ENCODE measurements around the gene IDUA.

Gene IDUA

DNA sequence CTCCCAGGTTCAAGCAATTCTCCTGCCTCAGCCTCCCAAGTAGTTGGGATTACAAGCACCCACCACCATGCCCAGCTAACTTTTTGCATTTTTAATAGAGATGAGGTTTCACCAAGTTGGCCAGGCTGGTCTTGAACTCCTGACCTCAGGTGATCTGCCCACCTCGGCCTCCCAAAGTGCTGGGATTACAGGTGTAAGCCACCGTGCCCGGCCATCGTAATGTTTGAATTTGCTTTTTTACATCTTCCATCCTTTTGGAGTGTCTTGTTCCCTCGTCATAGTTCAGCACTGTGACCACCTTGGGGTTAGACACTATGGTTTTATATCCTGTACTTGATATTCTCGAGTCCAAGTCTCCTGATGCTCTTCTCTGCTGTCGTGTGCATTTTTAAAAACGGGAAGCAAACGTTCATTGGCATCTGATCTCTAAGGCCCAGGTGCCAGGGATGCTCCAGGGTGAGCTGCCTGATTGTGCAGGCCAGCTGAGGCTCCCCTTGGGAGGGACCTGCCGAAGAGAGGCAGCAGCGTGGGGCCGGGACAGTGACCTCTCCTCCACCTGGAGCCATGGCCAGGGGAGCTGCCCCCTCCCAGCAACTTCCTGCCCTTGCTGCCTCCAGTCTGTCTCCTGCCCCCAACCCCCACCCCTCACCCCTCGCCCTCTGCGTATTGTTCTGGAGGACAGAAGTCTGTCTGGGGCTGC is 30.2 kb upstream of the IDUA start:
- DNase-seq (ENCODE audit: low spot score), result no peak

DNA sequence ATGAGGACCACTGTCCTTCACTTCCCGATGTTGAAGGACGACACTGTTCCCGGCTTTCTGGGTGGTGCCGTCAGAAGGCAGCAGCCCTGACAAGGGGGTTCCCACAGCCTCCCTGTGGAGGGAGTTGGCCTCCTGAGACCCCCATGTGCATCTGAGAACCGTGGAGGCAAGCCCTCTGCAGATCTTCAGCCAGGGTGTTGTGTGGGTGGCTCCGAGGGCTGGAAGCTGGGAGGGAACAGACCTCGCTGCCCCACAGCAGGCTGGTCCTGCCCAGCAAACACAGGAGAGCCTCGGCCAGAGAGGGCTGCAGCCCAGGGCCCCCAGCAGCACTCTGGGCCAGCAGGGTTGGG is 29.6 kb upstream of the IDUA start:
- DNase-seq (ENCODE audit: low spot score), result no peak

DNA sequence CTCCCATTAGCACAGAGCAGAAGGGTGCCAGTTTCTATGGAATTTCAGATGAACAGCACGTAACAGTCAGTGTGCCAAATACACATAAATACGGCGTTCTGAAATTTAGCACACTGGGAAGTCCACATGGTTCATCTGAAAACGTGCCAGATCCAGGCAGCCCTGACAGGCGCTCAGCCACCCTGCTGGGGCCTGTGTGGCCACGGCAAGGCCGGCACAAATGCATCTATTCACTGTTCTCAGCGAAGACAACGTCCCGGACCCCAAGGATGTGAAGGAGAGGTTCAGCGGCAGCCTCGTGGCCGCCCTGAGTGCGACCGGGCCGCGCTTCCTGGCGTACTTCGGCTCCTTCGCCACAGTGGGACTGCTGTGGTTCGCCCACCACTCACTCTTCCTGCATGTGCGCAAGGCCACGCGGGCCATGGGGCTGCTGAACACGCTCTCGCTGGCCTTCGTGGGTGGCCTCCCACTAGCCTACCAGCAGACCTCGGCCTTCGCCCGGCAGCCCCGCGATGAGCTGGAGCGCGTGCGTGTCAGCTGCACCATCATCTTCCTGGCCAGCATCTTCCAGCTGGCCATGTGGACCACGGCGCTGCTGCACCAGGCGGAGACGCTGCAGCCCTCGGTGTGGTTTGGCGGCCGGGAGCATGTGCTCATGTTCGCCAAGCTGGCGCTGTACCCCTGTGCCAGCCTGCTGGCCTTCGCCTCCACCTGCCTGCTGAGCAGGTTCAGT is 29.1 kb upstream of the IDUA start:
- no peak for DNase-seq (ENCODE audit: low spot score)

DNA sequence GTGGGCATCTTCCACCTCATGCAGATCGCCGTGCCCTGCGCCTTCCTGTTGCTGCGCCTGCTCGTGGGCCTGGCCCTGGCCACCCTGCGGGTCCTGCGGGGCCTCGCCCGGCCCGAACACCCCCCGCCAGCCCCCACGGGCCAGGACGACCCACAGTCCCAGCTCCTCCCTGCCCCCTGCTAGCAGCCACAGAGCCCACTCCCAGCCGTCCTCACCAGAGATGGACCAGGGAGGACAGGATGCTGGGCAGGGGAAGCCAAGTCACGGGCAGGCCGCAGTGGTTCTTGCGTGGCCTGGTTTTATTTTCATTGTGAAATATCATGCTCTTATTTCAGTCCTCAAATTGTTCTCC is 28.6 kb upstream of the IDUA start:
- DNase-seq (ENCODE audit: low spot score), result no peak

DNA sequence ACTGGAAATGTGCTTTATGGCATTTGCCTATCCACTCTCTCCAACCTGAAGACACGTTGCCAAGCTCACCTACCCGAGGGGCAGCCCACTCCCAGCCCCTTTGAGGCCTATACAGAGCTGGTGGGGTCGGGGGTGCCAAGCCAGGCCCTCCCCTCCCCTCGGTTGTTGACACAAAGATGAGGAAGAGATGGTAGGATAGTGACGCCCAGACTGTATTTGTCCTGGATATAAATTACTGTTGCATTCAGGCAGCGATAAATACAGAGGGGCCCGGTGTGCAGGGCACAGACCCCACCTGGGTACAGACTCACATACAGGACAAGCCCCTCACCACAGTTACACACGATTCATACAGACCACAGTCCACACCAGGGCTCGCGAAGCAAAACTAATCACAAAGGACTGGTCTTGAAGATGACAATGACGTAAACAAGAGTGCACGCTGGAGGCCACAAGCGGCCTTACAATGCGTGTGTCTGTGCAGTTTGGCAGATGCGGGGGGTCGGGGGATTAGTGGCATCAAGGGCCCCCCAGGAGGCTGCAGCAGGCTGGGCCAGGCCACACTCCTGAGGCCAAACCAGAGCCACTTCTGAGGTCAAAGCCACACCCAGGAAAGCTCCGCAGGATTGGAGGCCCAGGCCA is 28.0 kb upstream of the IDUA start:
- DNase-seq (ENCODE audit: low spot score), result no peak

DNA sequence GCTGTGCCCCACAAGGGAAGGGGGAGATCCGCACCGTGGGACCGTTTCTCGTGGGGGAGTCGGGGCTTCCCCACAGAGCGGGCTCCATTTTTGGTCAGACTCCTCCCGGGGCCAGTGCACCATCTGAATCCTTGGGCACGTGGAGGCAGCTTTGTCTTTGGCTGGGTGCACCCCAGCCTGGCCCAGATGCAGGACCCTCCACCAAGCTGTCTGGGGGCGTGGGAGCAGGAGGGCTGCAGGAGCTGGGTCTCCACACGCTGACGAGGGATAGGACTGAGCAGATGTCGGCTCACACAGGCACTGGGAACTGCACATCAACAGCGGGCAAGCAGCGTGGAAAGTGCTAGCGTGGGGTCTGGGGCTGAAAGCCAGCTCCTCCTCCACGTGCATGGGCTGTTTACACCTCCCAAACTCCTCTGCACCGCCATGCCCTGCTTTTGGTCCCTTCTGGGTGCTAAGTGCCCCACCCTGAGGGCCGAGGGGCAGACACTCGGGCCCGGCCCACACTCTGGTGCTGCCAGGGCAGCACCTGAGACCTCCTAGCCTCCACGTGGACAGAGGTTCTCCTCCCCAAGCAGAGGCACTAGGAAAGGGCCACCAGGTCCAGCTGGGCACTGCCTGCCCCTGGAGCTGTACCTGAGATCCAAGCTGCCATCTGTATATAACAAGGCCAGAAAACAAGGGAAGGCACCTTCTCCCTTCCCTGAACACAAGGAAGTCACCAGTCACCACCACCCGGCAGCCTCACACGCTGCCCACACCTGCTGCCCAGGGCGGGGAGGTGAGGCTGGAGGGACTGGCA is 27.3 kb upstream of the IDUA start:
- no peak for DNase-seq (ENCODE audit: low spot score)

DNA sequence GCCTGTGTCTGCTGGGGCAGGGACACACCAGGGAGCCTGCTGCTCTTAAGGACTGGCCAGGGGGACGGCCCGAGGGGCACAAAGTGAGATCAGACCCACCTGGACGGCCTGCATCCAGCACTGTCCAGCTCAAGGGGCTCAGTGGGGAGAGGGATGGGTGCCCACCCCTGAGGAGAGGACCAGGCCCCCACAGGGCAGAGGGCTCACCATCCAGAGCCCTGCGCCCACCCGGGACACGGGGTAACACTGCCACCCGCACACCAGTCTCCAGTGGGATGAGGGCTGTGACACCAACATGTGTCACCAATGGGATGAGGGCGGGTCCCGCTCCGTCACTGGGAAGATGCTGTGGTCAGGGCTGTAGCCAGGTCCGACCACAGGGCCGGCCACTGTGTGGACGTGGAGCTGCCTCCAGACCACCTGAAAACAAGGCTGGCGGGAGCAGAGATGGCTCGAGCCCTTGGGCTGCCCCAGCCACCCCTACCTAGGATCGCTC is 26.7 kb upstream of the IDUA start:
- DNase-seq (ENCODE audit: low spot score), result no peak

DNA sequence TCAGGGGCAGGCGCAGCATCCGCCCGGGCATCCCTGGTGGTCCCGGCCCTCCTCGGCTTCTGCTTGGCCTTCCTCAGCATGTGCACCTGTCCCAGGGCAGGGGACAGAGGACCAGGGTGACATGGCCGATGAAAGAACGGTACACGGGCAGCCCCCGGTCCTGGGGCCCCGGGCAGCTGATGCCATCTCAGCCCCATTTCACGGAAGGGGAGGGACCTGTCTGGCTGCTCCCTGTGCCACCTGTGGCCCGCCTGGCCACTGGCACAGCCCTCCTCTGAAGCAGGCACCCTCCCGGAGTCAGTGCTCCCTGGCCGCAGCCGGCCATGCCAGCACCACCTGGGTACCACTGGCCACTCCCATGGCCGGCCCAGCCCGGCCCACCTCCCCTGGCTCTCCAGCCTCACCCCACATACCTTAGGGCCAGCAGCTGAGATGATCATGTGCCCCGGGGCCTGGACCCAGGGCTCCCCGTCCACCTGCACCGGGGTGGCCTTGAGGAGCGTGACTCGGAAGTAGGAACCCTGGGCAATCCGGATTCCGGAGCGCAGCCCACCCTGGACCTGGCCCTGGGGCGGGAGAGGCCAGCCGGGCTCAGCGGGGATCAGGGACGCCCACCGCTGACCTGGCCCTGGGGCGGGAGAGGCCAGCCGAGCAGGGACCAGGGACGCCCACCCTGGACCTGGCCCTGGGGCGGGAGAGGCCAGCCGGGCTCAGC is 26.1 kb upstream of the IDUA start:
- no peak for DNase-seq (ENCODE audit: low spot score)

DNA sequence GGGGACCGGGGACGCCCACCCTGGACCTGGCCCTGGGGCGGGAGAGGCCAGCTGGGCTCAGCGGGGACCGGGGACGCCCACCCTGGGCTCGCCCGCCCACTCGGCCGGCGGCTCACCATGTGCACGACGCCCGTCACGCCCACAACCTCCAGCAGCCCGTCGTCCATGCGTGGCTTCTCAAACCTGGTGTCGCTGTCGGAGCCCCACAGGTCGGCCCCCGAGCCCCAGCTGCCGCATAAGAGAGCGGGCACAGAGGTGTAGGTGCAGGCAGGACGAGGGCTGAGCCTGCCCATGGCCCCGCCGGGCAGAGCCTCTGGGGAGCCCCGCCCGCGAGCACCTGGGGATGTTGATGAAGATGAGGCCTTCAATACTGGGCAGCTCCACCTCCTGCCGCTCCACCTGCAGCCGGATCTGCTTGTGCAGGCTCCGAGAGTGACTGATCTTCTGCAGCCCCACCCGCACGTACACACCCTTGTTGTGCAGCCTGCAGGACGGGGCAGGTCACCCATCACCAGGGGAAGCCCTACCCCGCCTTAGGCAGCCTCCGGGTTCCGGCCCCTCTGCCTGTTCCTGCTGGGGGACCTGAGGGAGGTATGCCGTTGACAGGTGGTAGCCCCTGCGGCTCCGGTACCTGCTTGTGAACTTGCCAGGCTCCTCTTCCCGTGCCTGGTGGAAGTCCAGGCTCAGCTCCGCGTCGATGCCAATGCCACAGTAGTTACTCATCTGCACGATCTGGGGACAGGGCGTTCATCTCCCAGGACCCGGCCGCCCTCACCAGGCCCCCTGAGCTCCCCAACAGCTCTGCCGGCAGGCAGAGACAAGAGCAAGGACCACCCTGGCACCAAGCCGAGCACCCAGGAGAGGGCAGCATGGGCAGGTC is 25.3 kb upstream of the IDUA start:
- no peak for DNase-seq (ENCODE audit: low spot score)

DNA sequence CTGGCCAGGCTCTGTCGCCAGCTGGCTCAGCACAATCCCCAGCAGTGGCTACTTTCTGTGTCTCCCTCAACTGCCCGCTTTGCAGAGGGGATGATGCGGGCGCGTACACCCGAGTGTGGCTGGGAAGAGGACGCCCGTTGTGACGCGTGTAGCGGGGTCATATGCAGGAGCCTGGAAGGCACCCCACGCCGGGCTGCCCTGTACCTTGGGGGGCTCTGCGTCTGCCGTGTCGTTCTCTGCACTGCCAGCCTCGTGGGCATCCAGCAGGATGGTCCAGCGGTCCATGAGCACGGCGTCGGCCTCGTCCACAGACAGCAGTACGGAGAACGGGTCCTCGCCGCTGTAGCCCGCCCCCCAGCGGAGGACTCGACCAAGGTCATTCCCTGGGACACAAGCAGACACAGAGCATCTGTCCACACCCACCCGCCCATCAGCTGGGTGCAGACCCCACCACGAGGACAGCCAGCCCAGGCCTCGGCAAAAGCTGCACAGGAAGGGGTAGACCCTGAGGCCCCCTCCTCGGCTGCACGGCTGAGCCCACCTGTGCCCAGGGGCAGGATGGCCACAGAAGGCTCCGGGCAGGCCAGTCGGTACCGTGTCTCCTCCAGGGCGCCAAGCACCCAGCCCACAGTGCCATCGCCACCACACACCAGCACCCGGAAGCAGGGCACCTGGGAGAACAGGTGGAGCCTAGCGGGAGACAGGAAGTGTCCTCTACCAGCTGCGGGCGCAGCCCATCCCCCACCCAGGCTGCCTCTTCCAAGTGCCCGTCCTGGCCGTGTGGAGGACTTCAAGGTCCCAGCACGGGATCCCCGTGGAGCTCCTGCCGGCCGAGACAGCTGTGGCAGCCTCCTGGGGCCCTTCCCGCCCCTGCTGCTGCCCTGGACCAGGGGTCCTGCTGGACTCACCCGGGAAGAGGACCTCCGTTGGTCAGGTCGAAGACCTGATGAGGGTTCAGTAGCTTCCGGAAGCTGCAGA is 24.3 kb upstream of the IDUA start:
- DNase-seq (ENCODE audit: low spot score), result no peak

DNA sequence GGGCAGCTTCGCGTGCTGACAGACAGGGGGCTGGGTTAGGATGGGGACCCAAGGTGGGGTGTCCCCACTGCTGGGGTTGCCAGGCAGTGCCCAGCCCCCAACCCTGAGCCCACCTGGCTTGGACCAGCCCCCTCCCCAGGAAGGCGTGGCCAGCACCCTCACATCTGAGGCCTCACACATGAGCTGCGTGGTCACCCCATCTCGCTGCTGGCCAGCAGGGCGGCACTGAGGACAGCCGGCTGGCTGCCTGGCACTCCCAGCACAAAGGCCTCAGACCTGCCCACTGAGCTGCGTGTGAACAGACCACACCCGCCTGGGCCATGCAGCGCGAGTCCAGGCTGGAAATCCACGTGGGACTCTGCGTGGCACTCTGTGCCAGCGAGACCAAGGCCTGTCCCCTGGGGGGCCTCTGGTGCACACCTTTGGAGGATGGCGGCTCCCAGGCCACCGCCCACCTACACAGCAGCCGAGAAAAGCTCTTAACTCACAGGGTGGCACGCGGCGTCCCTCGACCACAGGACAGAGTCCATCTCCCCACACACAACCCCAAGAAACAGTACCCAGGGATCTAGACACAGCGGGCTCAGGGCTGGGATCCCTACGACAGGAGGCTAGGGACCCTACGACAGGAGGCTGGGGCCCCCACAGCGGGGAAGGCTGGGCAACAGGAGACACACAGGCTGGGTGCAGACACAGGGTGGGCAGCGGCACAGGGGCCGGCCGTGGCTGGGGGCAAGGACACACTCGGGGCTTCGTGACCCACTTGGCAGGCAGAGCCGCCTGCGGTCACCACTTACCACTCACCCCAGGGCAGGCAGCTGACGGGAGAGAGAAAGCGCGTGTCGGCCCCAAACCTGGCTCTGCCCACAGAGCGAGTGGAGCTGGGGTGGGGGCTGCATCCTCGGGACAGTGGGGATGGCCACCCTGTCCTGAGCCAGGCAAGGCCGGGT is 23.3 kb upstream of the IDUA start:
- no peak for DNase-seq (ENCODE audit: low spot score)

DNA sequence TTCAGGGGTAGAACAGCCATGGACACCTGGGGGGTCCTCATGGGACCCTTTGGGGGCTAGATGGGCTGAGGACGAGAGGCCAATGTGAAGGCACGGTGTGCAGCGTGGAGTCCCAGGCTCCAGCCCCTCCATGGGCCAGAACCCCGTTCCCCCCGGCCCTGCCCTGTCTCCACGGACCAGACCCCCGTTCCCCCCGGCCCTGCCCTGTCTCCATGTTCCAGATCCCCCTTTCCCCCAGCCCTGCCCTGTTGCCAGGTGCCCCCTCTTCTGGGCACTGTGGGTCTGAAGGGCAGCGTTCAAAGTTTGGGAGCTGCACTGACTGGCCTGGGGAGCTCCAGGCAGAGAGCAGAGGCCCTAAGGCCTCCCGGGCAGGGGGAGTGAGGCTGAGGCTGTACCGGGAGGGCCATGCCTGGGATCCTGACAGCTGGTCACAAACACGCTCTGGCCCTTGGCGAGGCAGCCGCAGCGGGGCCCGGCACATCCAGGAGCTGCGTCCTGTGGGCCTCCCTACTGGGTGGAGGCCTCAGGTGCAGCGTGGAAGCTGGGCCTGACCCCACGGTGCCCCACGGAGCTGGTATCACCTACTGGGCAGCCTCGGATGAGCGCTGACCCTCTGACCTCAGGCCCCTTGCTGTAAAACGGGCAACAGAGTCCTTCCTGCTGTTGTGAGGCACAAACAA is 22.4 kb upstream of the IDUA start:
- DNase-seq (ENCODE audit: low spot score), result no peak

DNA sequence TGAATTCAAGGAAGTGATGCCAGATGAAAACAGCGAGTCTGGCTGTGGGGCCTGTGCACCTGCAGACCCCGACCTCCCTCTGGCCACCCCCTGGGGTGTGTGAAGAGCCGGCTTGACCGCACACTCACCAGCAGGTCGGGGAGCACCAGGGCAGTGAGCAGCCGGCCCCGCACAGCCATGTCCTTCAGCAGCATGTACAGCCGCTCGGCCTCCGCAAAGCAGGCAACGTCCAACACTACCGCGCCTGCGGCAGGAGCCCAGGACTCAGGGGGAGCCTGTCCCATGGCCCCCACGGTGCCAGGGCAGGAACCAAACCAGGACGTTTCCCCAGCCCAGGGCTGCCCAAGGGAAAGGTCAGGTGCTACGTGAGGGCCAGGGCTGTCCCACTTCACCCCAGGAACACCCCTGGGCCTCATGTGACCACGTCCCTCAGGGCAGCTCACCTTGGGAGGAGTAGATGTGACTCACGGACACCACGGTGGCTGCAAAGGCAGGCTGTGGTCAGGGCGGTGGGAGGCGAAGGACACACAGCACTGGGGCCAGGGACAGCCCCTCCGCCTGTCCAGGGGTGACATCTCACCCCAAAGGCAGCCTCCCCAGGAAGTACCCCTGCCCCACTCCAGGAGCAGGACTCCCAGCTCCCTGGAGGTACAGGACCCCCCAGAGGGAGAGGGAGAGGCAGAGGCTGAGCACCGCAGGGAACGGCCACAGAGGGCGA is 21.6 kb upstream of the IDUA start:
- DNase-seq (ENCODE audit: low spot score), result no peak

DNA sequence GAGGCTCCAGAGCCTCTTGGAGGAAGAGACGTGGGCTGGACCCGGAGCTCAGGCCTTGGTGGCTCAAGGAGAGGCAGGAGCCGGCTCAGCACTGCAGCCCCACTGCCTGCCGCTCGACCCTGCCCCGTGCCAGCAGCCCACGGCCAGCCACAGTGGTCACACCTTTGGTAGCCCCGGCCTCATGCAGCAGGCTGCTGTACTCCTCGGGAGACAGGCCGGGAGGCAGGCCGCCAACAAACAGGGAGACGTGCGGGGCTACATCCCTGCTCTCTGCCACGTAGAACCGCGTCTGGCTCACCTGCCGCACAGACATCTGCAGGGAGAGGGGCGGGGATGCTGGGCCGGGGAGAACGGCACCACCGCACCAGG is 21.1 kb upstream of the IDUA start:
- DNase-seq (ENCODE audit: low spot score), result no peak

DNA sequence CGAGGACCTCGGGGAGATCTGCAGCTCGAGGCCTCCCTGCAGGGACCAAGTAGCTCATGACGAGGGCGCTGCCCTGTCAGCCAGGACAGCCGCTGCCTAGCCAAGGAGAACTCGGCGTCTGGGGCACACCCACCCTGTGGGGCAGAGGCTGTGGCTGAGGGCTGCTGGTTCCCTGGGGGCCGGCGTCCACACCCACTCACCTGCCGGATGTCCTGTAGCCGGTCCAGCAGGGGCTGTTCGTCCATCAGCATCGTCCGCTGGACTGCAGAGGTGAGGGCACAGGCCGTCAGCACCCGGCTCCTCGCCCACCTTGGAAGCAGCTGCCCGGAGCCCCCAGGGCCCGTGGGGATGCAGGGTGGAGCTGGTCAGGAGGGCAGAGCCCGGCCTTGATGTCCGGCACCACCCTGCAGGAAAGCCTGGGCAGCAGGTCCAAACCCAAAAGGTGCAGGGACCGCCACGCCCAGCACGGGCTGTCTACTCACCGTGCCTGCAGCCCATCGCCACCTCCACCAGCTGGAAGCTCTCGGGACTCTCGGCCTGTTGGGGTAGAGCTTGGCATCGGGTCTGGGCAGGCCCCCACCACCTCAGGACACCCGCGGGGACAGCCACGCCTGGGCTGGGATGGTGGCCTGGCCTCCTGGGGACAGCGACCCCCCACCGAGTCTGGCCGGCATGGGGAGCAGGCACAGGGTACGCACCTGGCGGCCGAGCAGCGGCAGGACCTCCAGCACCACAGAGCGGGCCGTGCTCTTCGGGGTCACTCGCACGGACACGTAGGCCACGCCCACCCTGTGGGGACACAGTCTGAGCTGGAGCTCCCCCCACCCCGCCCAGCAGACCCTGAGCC is 20.4 kb upstream of the IDUA start:
- no peak for DNase-seq (ENCODE audit: low spot score)
